GM12878 (cell line): ENCODE data around the gene NDUFB7. TPM values are rescaled to one million over a fixed set of nuclear protein-coding genes. Genes with fewer than 3 reads are reported as not detected.

ENCODE experiments used
- ATAC-seq: fragments of 200-7000 bp; cut with Tn5 transposase; 3 replicates; pipeline ENCODE4 v1.9.1; 2020; ENCODE audit warnings: mild to moderate bottlenecking, moderate library complexity
- BruUV-seq: library from RNA; stranded (reverse); fragments of 400-500 nt; replicated peaks from 2 replicates; lab custom pipeline; 2021; lab: Mats Ljungman, UMichigan
- CTCF ChIA-PET: fragments of 300-600 bp; sonication (Branson Sonifier 250); formaldehyde crosslinking; extraction: SDS; loops from one replicate; lab custom pipeline; 2021; ENCODE audit warnings: inconsistent platforms; lab: Yijun Ruan, JAX
- POLR2A ChIA-PET: fragments of 350-600 bp; formaldehyde crosslinking; extraction: SDS; loops from one replicate; lab custom pipeline; 2021; ENCODE audit warnings: inconsistent platforms; lab: Charles Lee
- RAD21 ChIA-PET: fragments of 300-600 bp; sonication (Branson Sonifier 250); formaldehyde crosslinking; loops from one replicate; lab custom pipeline; 2023; ENCODE audit warnings: antibody characterized with exemption; ENCODE audit not compliant: unreplicated experiment; lab: Charles Lee
- SMC1A ChIA-PET: fragments of 300-600 bp; sonication (Branson Sonifier 250); formaldehyde crosslinking; loops from one replicate; lab custom pipeline; 2023; ENCODE audit not compliant: unreplicated experiment, uncharacterized antibody; lab: Charles Lee
- DNase-seq: peaks from one replicate; pipeline ENCODE4 v3.0.0-alpha.2; 2011; ENCODE audit warnings: low read depth, low spot score
- FAIRE-seq: peaks from 3 replicates; lab custom pipeline; 2011; peaks lifted over from hg19 to GRCh38; lab: Jason Lieb, UNC
- H2AFZ ChIP-seq: 2 replicates; pipeline ENCODE4 v1.6.0; 2011; ENCODE audit warnings: low read depth, low read length, control low read depth; ENCODE audit not compliant: control insufficient read depth
- H3K27ac ChIP-seq: 2 replicates; pipeline ENCODE4 v1.5.1; 2011; ENCODE audit warnings: control low read depth; ENCODE audit not compliant: control insufficient read depth, insufficient read depth
- H3K27me3 ChIP-seq, 2 experiments: replicated peaks in 1 of 2; 2 replicates each; pipeline versions ENCODE4 v1.6.0 to v1.6.1; 2011; ENCODE audit warnings: low read length in 1 of 2; ENCODE audit not compliant: control insufficient read depth in 2 of 2, insufficient read depth in 2 of 2
- H3K36me3 ChIP-seq, 2 experiments: 2 replicates each; pipeline ENCODE4 v1.5.1; 2011; ENCODE audit warnings: low read length in 1 of 2; ENCODE audit not compliant: control insufficient read depth in 2 of 2, insufficient read depth in 2 of 2
- H3K4me1 ChIP-seq: 2 replicates; pipeline ENCODE4 v1.6.1; 2011; ENCODE audit warnings: mild to moderate bottlenecking, low read length, moderate library complexity, mixed read lengths; ENCODE audit not compliant: control insufficient read depth, insufficient read depth
- H3K4me2 ChIP-seq: 2 replicates; pipeline ENCODE4 v1.6.0; 2011; ENCODE audit warnings: control low read depth; ENCODE audit not compliant: control insufficient read depth, insufficient read depth
- H3K4me3 ChIP-seq: fragments of 200-600 bp; sonication (generic); 2 replicates; pipeline ENCODE4 v1.5.1; 2016
- H3K79me2 ChIP-seq: 2 replicates; pipeline ENCODE4 v1.6.0; 2011; ENCODE audit warnings: low read length; ENCODE audit not compliant: control insufficient read depth, insufficient read depth
- H3K9ac ChIP-seq: 2 replicates; pipeline ENCODE4 v1.8.0; 2011; ENCODE audit warnings: low read length, control low read depth, mixed read lengths; ENCODE audit not compliant: control insufficient read depth, insufficient read depth
- H3K9me3 ChIP-seq: replicated peaks from 3 replicates; pipeline ENCODE4 v1.5.1; 2011; ENCODE audit warnings: mild to moderate bottlenecking, low read length; ENCODE audit not compliant: control insufficient read depth, insufficient read depth
- H4K20me1 ChIP-seq: 2 replicates; pipeline ENCODE4 v1.6.0; 2011; ENCODE audit not compliant: control insufficient read depth, insufficient read depth
- ASH2L ChIP-seq: fragments of 300-600, 200-600 bp; sonication (generic); IDR thresholded peaks from 2 replicates; pipeline ENCODE4 v1.6.1; 2017; ENCODE audit warnings: low read depth, mild to moderate bottlenecking, borderline replicate concordance
- CHD4 ChIP-seq: fragments of 200-600 bp; sonication (generic); IDR thresholded peaks from 2 replicates; pipeline ENCODE4 v1.6.1; 2016; ENCODE audit warnings: mild to moderate bottlenecking
- FOXM1 ChIP-seq: IDR thresholded peaks from 2 replicates; pipeline ENCODE4 v1.6.1; 2012; ENCODE audit warnings: low read depth, mild to moderate bottlenecking, inconsistent platforms, low read length, moderate library complexity
- GABPA ChIP-seq: IDR thresholded peaks from 2 replicates; pipeline ENCODE4 v1.6.1; 2014; ENCODE audit warnings: antibody characterized with exemption, low read depth, mild to moderate bottlenecking, inconsistent platforms
- HCFC1 ChIP-seq: fragments of 150-350 bp; IDR thresholded peaks from 2 replicates; pipeline ENCODE4 v1.6.1; 2014; ENCODE audit warnings: low read length
- HDAC6 ChIP-seq: fragments of 200-600 bp; sonication (generic); IDR thresholded peaks from one replicate; pipeline ENCODE4 v1.8.0; 2017; ENCODE audit warnings: antibody characterized with exemption; ENCODE audit not compliant: unreplicated experiment
- HDGF ChIP-seq: fragments of 450-650 bp; IDR thresholded peaks from 2 replicates; pipeline ENCODE4 v1.6.1; 2016; ENCODE audit warnings: antibody characterized with exemption
- KDM1A ChIP-seq: fragments of 200-600 bp; sonication (generic); IDR thresholded peaks from 2 replicates; pipeline ENCODE4 v1.6.1; 2016; ENCODE audit warnings: borderline replicate concordance
- MEF2B ChIP-seq: fragments of 450-650 bp; IDR thresholded peaks from 2 replicates; pipeline ENCODE4 v1.6.1; 2018; ENCODE audit warnings: mild to moderate bottlenecking, moderate library complexity; ENCODE audit not compliant: partially characterized antibody, poor library complexity, severe bottlenecking
- MYC ChIP-seq: IDR thresholded peaks from 2 replicates; pipeline ENCODE4 v1.6.1; 2011; ENCODE audit warnings: mild to moderate bottlenecking, low read length, moderate library complexity, inconsistent platforms; ENCODE audit not compliant: insufficient read depth, insufficient replicate concordance, insufficient read length, severe bottlenecking
- NFYA ChIP-seq: IDR thresholded peaks from 2 replicates; pipeline ENCODE4 v1.6.1; 2011; ENCODE audit warnings: low read depth, mild to moderate bottlenecking, low read length, improper control_type of control experiment, borderline replicate concordance
- PML ChIP-seq: IDR thresholded peaks from 2 replicates; pipeline ENCODE4 v1.6.1; 2012; ENCODE audit warnings: low read length, inconsistent platforms
- RFX5 ChIP-seq: IDR thresholded peaks from 2 replicates; pipeline ENCODE4 v1.6.1; 2011; ENCODE audit warnings: low read depth, low read length, improper control_type of control experiment
- SMC3 ChIP-seq: IDR thresholded peaks from 2 replicates; pipeline ENCODE4 v1.6.1; 2011; ENCODE audit warnings: low read length, improper control_type of control experiment, borderline replicate concordance
- ZNF274 ChIP-seq: IDR thresholded peaks from one replicate; pipeline ENCODE4 v1.8.0; 2011; ENCODE audit not compliant: insufficient read length, insufficient read depth
- ZSCAN29 ChIP-seq: fragments of 450-650 bp; IDR thresholded peaks from 2 replicates; pipeline ENCODE4 v1.6.1; 2017; ENCODE audit warnings: mild to moderate bottlenecking, moderate library complexity
- WGBS: methylation state at CpG from one replicate; pipeline ENCODE4 v1.1.6; 2016; ENCODE audit warnings: low lambda C conversion rate; ENCODE audit not compliant: insufficient replicate concordance, insufficient coverage; ENCODE audit errors: missing lambda C conversion rate; 5-methylcytosine and 5-hydroxymethylcytosine counted together
- in situ Hi-C: fragments of 300-500 bp; cut with MboI; formaldehyde crosslinking; loops from 9 replicates; pipeline ENCODE4 v1.14.3; 2018; ENCODE audit warnings: mixed read lengths
- intact Hi-C: fragments of 100-400 bp; cut with micrococcal nuclease; formaldehyde crosslinking; loops from one replicate; pipeline ENCODE4 v1.14.2; 2022; ENCODE audit not compliant: unreplicated experiment
- polyA plus RNA-seq, 11 experiments: library from polyadenylated mRNA; depleted of rRNA in 4 of 11; unstranded in 6 of 11; stranded (reverse) in 5 of 11; fragments of >200 nt; fragmentation: Nextera tagmentation in 4 of 11; fragmentation: Illumina TruSeq in 1 of 11; extraction: Ambion mirVana in 4 of 11; extraction: Trizol in 1 of 11; gene quantifications; 1 replicate in 1 of 11; 2 replicates in 10 of 11; pipeline versions ENCODE4 v1.2.1 to v1.2.3, GENCODE V29; 2011 to 2016; ENCODE audit warnings: inconsistent platforms in 2 of 11, missing spikeins in 2 of 11, low read depth in 1 of 11
- total RNA-seq, 4 experiments: library from RNA; depleted of rRNA in 3 of 4; stranded (reverse); fragments of >200 nt in 3 of 4; fragmentation: Illumina TruSeq in 1 of 4; extraction: Trizol in 1 of 4; gene quantifications; 2 replicates each; pipeline versions ENCODE4 v1.2.1 to v1.2.3, GENCODE V29; 2013 to 2021
- TF ChIP-seq, protein P1 (sequence below): fragments of 450-650 bp; IDR thresholded peaks from 2 replicates; pipeline ENCODE4 v1.6.1; 2017; ENCODE audit warnings: borderline replicate concordance
- TF ChIP-seq, protein P2 (sequence below): fragments of 450-650 bp; IDR thresholded peaks from 2 replicates; pipeline ENCODE4 v1.6.1; 2017; ENCODE audit warnings: mild to moderate bottlenecking
- TF ChIP-seq, protein P3 (sequence below): fragments of 450-650 bp; formaldehyde crosslinking; IDR thresholded peaks from 2 replicates; pipeline ENCODE4 v1.5.0; 2022; ENCODE audit warnings: mild to moderate bottlenecking, missing genetic modification characterization

NDUFB7 gene
- total and polyA plus RNA-seq, 10 of the 15 experiments (the other 5 are each of a cell fraction or from before 2014, with no cell fraction given), result 14.6 to 480 (median 182) TPM

DNA sequence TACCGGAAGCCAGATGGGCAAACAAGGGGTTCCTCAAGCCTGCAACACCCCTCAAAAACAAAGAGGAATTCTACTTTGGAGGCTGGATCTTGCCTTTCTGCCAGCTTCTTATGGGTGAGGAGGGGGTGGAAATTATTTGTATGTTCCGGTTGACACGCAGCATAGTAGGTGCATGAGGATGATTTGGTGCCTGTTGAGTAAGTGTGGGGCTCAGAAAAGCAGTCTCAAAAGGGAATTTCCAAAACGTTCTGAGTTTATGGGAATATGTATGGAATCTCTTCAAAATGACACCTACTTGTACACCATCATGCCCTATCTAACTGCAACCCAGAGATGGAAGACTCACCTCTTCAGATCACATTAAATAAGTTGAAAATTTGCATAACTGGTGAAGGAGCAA is 45.4 kb downstream of the NDUFB7 start (continued):
- no peak for TF ChIP-seq ZSCAN29
- TF ChIP-seq NFYA, result no peak
- no peak for TF ChIP-seq HDGF
- TF ChIP-seq CHD4, result no peak

DNA sequence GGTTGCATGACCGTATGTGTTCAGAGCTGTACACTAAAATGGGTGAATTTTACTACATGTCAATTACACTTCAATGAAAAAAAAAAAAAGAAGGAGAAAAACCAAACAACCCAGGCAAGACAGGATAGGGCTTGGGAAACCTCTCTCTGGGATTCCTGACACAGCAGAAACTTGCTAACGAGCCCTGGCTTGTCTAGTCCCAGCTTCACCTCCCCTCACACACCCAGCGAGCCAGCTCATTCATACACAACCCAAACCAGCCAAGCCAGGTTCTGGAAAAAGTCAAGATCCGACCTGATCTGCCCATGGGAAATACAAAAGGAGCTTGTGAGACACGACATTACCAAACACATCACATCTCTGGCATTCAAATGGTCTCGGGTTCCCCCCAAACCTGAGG is 46.1 kb downstream of the NDUFB7 start:
- H3K27ac ChIP-seq, result no peak overlapping the region
- no peak for FAIRE-seq
- no peak for ATAC-seq
- H4K20me1 ChIP-seq, result no peaks in the 10 kb centered on the region
- DNase-seq, result no peak
- H3K9me3 ChIP-seq, result no peaks in the 10 kb centered on the region
- H3K4me2 ChIP-seq, result no peak overlapping the region
- 45% methylated on average over 6 of the region's 6 CpGs for WGBS
- H3K27me3 ChIP-seq, result no peaks in the 10 kb centered on the region
- H2AFZ ChIP-seq, result no peak overlapping the region
- peaks cover 10% of the 10 kb centered on the region for H3K79me2 ChIP-seq
- ChIA-PET CTCF (interaction anchor here (0.6 to 1.2 kb wide), 3 partner anchors 20 to 48 kb away, joined by 3 read pairs; no protein-coding TSS in a partner anchor), SMC1A (no interaction called here), RAD21 (no interaction called here), POLR2A (interaction anchor here (1.0 kb wide), 1 partner anchor 8 kb away, joined by 3 read pairs; the partner anchor contains the start of gene DNAJB1)
- no peak overlapping the region for H3K9ac ChIP-seq
- in situ Hi-C loops (no loop called here), intact Hi-C loops (no loop called here)
- H3K36me3 ChIP-seq, result no peaks in the 10 kb centered on the region
- H3K4me3 ChIP-seq, result no peak overlapping the region
- H3K4me1 ChIP-seq, result peaks cover 3% of the 10 kb centered on the region; the same call in 1 of the 2 replicates
- no TSS peak for BruUV-seq
- TF ChIP-seq HCFC1, result no peak
- TF ChIP-seq, protein P1, sequence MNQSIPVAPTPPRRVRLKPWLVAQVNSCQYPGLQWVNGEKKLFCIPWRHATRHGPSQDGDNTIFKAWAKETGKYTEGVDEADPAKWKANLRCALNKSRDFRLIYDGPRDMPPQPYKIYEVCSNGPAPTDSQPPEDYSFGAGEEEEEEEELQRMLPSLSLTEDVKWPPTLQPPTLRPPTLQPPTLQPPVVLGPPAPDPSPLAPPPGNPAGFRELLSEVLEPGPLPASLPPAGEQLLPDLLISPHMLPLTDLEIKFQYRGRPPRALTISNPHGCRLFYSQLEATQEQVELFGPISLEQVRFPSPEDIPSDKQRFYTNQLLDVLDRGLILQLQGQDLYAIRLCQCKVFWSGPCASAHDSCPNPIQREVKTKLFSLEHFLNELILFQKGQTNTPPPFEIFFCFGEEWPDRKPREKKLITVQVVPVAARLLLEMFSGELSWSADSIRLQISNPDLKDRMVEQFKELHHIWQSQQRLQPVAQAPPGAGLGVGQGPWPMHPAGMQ, result no peak
- TF ChIP-seq HDAC6, result no peak
- no peak for TF ChIP-seq MYC
- no peak for TF ChIP-seq GABPA
- TF ChIP-seq PML, result no peak
- no peak for TF ChIP-seq MEF2B
- TF ChIP-seq, protein P2, sequence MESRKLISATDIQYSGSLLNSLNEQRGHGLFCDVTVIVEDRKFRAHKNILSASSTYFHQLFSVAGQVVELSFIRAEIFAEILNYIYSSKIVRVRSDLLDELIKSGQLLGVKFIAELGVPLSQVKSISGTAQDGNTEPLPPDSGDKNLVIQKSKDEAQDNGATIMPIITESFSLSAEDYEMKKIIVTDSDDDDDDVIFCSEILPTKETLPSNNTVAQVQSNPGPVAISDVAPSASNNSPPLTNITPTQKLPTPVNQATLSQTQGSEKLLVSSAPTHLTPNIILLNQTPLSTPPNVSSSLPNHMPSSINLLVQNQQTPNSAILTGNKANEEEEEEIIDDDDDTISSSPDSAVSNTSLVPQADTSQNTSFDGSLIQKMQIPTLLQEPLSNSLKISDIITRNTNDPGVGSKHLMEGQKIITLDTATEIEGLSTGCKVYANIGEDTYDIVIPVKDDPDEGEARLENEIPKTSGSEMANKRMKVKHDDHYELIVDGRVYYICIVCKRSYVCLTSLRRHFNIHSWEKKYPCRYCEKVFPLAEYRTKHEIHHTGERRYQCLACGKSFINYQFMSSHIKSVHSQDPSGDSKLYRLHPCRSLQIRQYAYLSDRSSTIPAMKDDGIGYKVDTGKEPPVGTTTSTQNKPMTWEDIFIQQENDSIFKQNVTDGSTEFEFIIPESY, result no peak
- no peak for TF ChIP-seq ZNF274
- TF ChIP-seq, protein P3, sequence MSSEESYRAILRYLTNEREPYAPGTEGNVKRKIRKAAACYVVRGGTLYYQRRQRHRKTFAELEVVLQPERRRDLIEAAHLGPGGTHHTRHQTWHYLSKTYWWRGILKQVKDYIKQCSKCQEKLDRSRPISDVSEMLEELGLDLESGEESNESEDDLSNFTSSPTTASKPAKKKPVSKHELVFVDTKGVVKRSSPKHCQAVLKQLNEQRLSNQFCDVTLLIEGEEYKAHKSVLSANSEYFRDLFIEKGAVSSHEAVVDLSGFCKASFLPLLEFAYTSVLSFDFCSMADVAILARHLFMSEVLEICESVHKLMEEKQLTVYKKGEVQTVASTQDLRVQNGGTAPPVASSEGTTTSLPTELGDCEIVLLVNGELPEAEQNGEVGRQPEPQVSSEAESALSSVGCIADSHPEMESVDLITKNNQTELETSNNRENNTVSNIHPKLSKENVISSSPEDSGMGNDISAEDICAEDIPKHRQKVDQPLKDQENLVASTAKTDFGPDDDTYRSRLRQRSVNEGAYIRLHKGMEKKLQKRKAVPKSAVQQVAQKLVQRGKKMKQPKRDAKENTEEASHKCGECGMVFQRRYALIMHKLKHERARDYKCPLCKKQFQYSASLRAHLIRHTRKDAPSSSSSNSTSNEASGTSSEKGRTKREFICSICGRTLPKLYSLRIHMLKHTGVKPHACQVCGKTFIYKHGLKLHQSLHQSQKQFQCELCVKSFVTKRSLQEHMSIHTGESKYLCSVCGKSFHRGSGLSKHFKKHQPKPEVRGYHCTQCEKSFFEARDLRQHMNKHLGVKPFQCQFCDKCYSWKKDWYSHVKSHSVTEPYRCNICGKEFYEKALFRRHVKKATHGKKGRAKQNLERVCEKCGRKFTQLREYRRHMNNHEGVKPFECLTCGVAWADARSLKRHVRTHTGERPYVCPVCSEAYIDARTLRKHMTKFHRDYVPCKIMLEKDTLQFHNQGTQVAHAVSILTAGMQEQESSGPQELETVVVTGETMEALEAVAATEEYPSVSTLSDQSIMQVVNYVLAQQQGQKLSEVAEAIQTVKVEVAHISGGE (CRISPR knock-in tag), result no peak
- TF ChIP-seq SMC3, result no peak
- TF ChIP-seq RFX5, result no peak
- TF ChIP-seq ASH2L, result no peak
- TF ChIP-seq FOXM1, result no peak
- no peak for TF ChIP-seq KDM1A
